Stimulated activated CD8-positive, alpha-beta memory T cell treated with anti-CD3 and anti-CD28 coated beads, Interleukin-12 subunit alpha, Interleukin-12 subunit beta, amount 100 ng/mL, for 1 hour (primary cell): ENCODE data around the gene COL15A1.
"Not testable (repeated sequence)": the region's sequence is repeated elsewhere in the genome, so short reads cannot be mapped to it uniquely, and the experiment has no call there.

ENCODE experiments used
- DNase-seq: peaks from one replicate; pipeline ENCODE4 v3.0.0-alpha.2; 2020; ENCODE audit warnings: low read depth

The COL15A1 gene

GRCh38 chr9:98994172-98995058 is 50.7 kb downstream of the COL15A1 start:
- DNase-seq: no peak

GRCh38 chr9:98995059-98995671 is 51.5 kb downstream of the COL15A1 start:
- DNase-seq: no peak

GRCh38 chr9:98995971-98996504 is 52.3 kb downstream of the COL15A1 start:
- no peak for DNase-seq

- DNase-seq: no peak
Observed at GRCh38 chr9:98997604-98998003, 53.9 kb downstream of the COL15A1 start.

GRCh38 chr9:98998441-98999151 is 54.9 kb downstream of the COL15A1 start:
- DNase-seq: peak; percentile 27

- DNase-seq: no peak
Observed at GRCh38 chr9:98999152-98999525, 55.4 kb downstream of the COL15A1 start.

- DNase-seq: peak; percentile 40
Observed at GRCh38 chr9:99000476-99001395, 57.0 kb downstream of the COL15A1 start.

GRCh38 chr9:99001892-99002291 is 58.2 kb downstream of the COL15A1 start:
- DNase-seq: no peak

- DNase-seq: no peak
Observed at GRCh38 chr9:99002706-99003105, 59.0 kb downstream of the COL15A1 start.

GRCh38 chr9:99003308-99003707 is 59.6 kb downstream of the COL15A1 start:
- no peak for DNase-seq

- no peak for DNase-seq
Observed at GRCh38 chr9:99004115-99004514, 60.4 kb downstream of the COL15A1 start.

- DNase-seq: no peak
Observed at GRCh38 chr9:99004717-99005460, 61.2 kb downstream of the COL15A1 start.

- DNase-seq: no peak
Observed at GRCh38 chr9:99005651-99006050, 61.9 kb downstream of the COL15A1 start.

- DNase-seq: no peak
Observed at GRCh38 chr9:99006511-99006910, 62.8 kb downstream of the COL15A1 start.

GRCh38 chr9:99006979-99007378 is 63.3 kb downstream of the COL15A1 start:
- no peak for DNase-seq

- DNase-seq: no peak
Observed at GRCh38 chr9:99008203-99008602, 64.5 kb downstream of the COL15A1 start.

GRCh38 chr9:99010393-99010792 is 66.7 kb downstream of the COL15A1 start:
- not testable (repeated sequence) for DNase-seq

GRCh38 chr9:99011161-99011709 is 67.5 kb downstream of the COL15A1 start:
- no peak for DNase-seq

- no peak for DNase-seq
Observed at GRCh38 chr9:99012957-99013512, 69.3 kb downstream of the COL15A1 start.

- DNase-seq: no peak
Observed at GRCh38 chr9:99013550-99013949, 69.8 kb downstream of the COL15A1 start.
